Trophoblast cell (in vitro differentiated cells and primary cell): ENCODE measurements around the gene OR6Y1.

Experiments
- DNase-seq, 2 donors: peaks; one replicate each; pipeline ENCODE4 v3.0.0-alpha.2; 2016
- H2AFZ ChIP-seq: 2 replicates; pipeline ENCODE4 v1.6.1; 2013; ENCODE audit warnings: low read length, moderate library complexity, mild to moderate bottlenecking; ENCODE audit not compliant: insufficient read depth, poor library complexity
- H2AK5ac ChIP-seq: 2 replicates; pipeline ENCODE4 v1.6.1; 2013; ENCODE audit warnings: mild to moderate bottlenecking, low read length
- H2BK120ac ChIP-seq: 2 replicates; pipeline ENCODE4 v1.6.1; 2013; ENCODE audit warnings: low read length, mild to moderate bottlenecking, moderate library complexity; ENCODE audit not compliant: insufficient read depth, poor library complexity
- H2BK12ac ChIP-seq: 2 replicates; pipeline ENCODE4 v1.6.1; 2013; ENCODE audit warnings: mild to moderate bottlenecking, low read length, moderate library complexity
- H2BK5ac ChIP-seq: 2 replicates; pipeline ENCODE4 v1.6.1; 2013; ENCODE audit warnings: low read length, low read depth, moderate library complexity, mild to moderate bottlenecking; ENCODE audit not compliant: poor library complexity
- H3K14ac ChIP-seq: 2 replicates; pipeline ENCODE4 v1.6.1; 2013; ENCODE audit warnings: mild to moderate bottlenecking, low read length
- H3K18ac ChIP-seq: 2 replicates; pipeline ENCODE4 v1.6.1; 2013; ENCODE audit warnings: mild to moderate bottlenecking, low read length
- H3K23ac ChIP-seq: 2 replicates; pipeline ENCODE4 v1.6.1; 2013; ENCODE audit warnings: low read length
- H3K27ac ChIP-seq: 2 replicates; pipeline ENCODE4 v1.5.1; 2013; ENCODE audit warnings: low read depth, mild to moderate bottlenecking, inconsistent platforms, low read length, moderate library complexity
- H3K27me3 ChIP-seq: 2 replicates; pipeline ENCODE4 v1.6.1; 2013; ENCODE audit warnings: inconsistent platforms, mild to moderate bottlenecking, low read length, moderate library complexity; ENCODE audit not compliant: insufficient read depth
- H3K36me3 ChIP-seq, 2 experiments: 1 replicate in 1 of 2; 2 replicates in 1 of 2; pipeline ENCODE4 v1.6.1; 2013; ENCODE audit warnings: low read length in 2 of 2, mild to moderate bottlenecking in 2 of 2, moderate library complexity in 1 of 2; ENCODE audit not compliant: insufficient read depth in 2 of 2, control insufficient read depth in 1 of 2
- H3K4ac ChIP-seq: 2 replicates; pipeline ENCODE4 v1.6.1; 2013; ENCODE audit warnings: low read depth, mild to moderate bottlenecking, low read length, moderate library complexity
- H3K4me1 ChIP-seq, 2 experiments: 1 replicate in 1 of 2; 2 replicates in 1 of 2; pipeline ENCODE4 v1.6.1; 2013; ENCODE audit warnings: low read length in 2 of 2, mild to moderate bottlenecking in 2 of 2, moderate library complexity in 1 of 2; ENCODE audit not compliant: insufficient read depth in 2 of 2, control insufficient read depth in 1 of 2
- H3K4me2 ChIP-seq: 2 replicates; pipeline ENCODE4 v1.6.1; 2013; ENCODE audit warnings: inconsistent platforms, mild to moderate bottlenecking, low read length, moderate library complexity
- H3K4me3 ChIP-seq: 2 replicates; pipeline ENCODE4 v1.5.1; 2013; ENCODE audit warnings: mild to moderate bottlenecking, low read depth, low read length, inconsistent platforms
- H3K79me1 ChIP-seq: one replicate; pipeline ENCODE4 v1.6.1; 2013; ENCODE audit warnings: low read length
- H3K79me2 ChIP-seq: 2 replicates; pipeline ENCODE4 v1.6.1; 2013; ENCODE audit warnings: low read length, mild to moderate bottlenecking; ENCODE audit not compliant: control insufficient read depth, insufficient read depth, poor library complexity
- H3K9ac ChIP-seq: 2 replicates; pipeline ENCODE4 v1.6.1; 2013; ENCODE audit warnings: mild to moderate bottlenecking, low read length
- H3K9me3 ChIP-seq: 2 replicates; pipeline ENCODE4 v1.6.1; 2013; ENCODE audit warnings: low read depth, mild to moderate bottlenecking, control low read depth, inconsistent platforms, low read length; ENCODE audit not compliant: insufficient read depth
- H4K12ac ChIP-seq: 2 replicates; pipeline ENCODE4 v1.6.1; 2013; ENCODE audit warnings: low read depth, mild to moderate bottlenecking, low read length, moderate library complexity
- H4K8ac ChIP-seq: 2 replicates; pipeline ENCODE4 v1.6.1; 2013; ENCODE audit warnings: low read depth, mild to moderate bottlenecking, low read length, moderate library complexity
- H4K91ac ChIP-seq: one replicate; pipeline ENCODE4 v1.6.1; 2013; ENCODE audit warnings: low read depth, mild to moderate bottlenecking, low read length, moderate library complexity
- WGBS: extraction: QIAGEN DNeasy Blood & Tissue Kit; methylation state at CpG from one replicate; pipeline ENCODE4 v1.1.7; 2013; ENCODE audit warnings: missing lambda C conversion rate; ENCODE audit not compliant: insufficient read length, insufficient coverage; ENCODE audit errors: extremely low coverage; 5-methylcytosine and 5-hydroxymethylcytosine counted together

OR6Y1 gene

DNA sequence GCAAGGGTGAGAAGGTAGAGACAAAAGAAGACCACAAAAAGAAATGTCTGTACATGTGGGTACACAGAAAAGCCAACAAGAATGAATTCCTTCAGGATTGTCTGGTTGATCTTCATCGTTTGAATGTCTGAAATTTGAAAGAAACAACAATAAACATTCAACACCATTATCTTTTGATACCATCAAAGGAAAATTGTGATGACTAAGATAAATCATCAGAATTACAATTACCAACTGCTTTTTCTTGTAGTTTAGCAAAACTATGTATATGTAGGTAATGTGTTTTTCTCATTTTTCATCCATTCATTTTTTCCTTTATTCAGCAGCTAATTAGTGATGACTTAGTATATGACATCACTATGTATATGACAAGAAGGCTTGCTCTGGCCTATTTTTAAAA is 25.5 kb upstream of the OR6Y1 start, which contains the start of gene OR10X1:
OR10X1 (minus strand) TSS at position 167 of the 400 bp plus-strand sequence; CDS start at position 167, 0 bp downstream.
- Histone ChIP-seq H2BK5ac (no peak within 1 kb of the TSS), H3K18ac (no peak within 1 kb of the TSS), H3K9ac (no peak within 1 kb of the TSS), H3K4me2 (no peak within 1 kb of the TSS), H3K36me3 (no peaks in the 10 kb centered on the region), H2AK5ac (no peak within 1 kb of the TSS), H2BK12ac (no peak within 1 kb of the TSS), H3K4me3 (no peak within 1 kb of the TSS), H3K14ac (no peak within 1 kb of the TSS), H3K4ac (no peak within 1 kb of the TSS), H4K8ac (no peak within 1 kb of the TSS), H3K4me1 (no peaks in the 10 kb centered on the region), H2BK120ac (no peak within 1 kb of the TSS), H2AFZ (no peak within 1 kb of the TSS), H4K91ac (no peak within 1 kb of the TSS), H3K23ac (no peak within 1 kb of the TSS), H3K79me1 (no peaks in the 10 kb centered on the region), H3K27ac (no peak within 1 kb of the TSS), H3K79me2 (no peaks in the 10 kb centered on the region), H3K9me3 (no peaks in the 10 kb centered on the region), H3K27me3 (no peaks in the 10 kb centered on the region), H4K12ac (no peak within 1 kb of the TSS)
- WGBS: no CpG with 5 or more reads among the region's 1 CpG
- peak in 1 of 2 donors; percentile 15 for DNase-seq

DNA sequence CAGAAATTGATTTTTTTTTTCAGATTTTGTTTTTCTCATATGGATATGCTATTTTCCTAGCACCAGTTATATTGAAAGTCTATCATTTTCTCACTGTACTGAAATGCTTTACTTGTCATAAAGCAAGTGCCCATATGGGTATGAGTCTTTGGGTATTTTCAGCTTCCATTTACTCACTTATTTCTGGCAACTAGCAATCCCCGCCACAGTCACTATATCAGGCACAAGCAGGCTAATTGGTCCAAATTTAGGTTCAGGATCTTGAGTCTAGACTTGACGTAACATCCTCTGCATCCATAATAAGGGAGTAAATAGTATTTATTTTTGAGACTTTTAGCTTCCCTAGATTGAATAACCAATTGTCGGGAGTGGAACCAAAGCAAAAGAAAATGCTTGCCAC is 23.4 kb upstream of the OR6Y1 start:
- Histone ChIP-seq H3K36me3 (no peaks in the 10 kb centered on the region), H2BK120ac (no peak overlapping the region), H3K14ac (no peak overlapping the region), H2BK12ac (no peak overlapping the region), H2BK5ac (no peak overlapping the region), H3K4me1 (no peaks in the 10 kb centered on the region), H4K8ac (no peak overlapping the region), H3K4me3 (no peak overlapping the region), H3K9me3 (no peaks in the 10 kb centered on the region), H3K4me2 (no peak overlapping the region), H4K12ac (no peak overlapping the region), H3K27ac (no peak overlapping the region), H2AFZ (no peak overlapping the region), H2AK5ac (no peak overlapping the region), H3K18ac (no peak overlapping the region), H3K9ac (no peak overlapping the region), H4K91ac (no peak overlapping the region), H3K27me3 (no peaks in the 10 kb centered on the region), H3K23ac (no peak overlapping the region), H3K4ac (no peak overlapping the region), H3K79me1 (no peaks in the 10 kb centered on the region), H3K79me2 (no peaks in the 10 kb centered on the region)
- DNase-seq: no peak
- WGBS: no CpG with 5 or more reads among the region's 3 CpGs

DNA sequence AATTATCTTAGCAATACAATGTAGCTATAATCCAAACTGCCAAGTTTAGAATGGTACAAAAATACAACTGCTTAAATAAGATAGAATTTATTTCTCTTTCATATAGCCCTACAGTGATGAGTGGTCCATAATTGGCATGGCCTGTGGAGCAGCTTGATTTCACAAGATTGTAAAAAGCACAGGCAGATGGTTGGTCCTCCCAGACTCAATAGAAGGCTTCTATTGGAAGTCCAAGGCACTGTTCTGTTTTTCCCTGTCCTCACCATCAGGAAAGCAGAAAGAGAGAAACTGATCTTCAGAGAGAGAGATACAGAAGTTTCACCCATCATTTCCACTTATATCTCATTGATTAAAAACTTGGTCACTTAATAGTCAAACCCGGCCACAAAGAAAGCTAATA is 18.0 kb upstream of the OR6Y1 start:
- no peak overlapping the region for H2BK12ac ChIP-seq
- DNase-seq: no peak
- H3K18ac ChIP-seq: no peak overlapping the region
- H2AFZ ChIP-seq: no peak overlapping the region
- no peaks in the 10 kb centered on the region for H3K36me3 ChIP-seq
- H3K4me2 ChIP-seq: no peak overlapping the region
- H4K91ac ChIP-seq: no peak overlapping the region
- H2BK120ac ChIP-seq: no peak overlapping the region
- H3K4ac ChIP-seq: no peak overlapping the region
- no peak overlapping the region for H2AK5ac ChIP-seq
- H3K4me1 ChIP-seq: no peaks in the 10 kb centered on the region
- H3K27ac ChIP-seq: no peak overlapping the region
- no peaks in the 10 kb centered on the region for H3K27me3 ChIP-seq
- no peak overlapping the region for H3K14ac ChIP-seq
- WGBS: no CpG with 5 or more reads among the region's 1 CpG
- no peak overlapping the region for H4K12ac ChIP-seq
- H4K8ac ChIP-seq: no peak overlapping the region
- H3K4me3 ChIP-seq: no peak overlapping the region
- H3K79me1 ChIP-seq: no peaks in the 10 kb centered on the region
- H3K79me2 ChIP-seq: no peaks in the 10 kb centered on the region
- no peak overlapping the region for H3K23ac ChIP-seq
- H2BK5ac ChIP-seq: no peak overlapping the region
- no peaks in the 10 kb centered on the region for H3K9me3 ChIP-seq
- no peak overlapping the region for H3K9ac ChIP-seq

DNA sequence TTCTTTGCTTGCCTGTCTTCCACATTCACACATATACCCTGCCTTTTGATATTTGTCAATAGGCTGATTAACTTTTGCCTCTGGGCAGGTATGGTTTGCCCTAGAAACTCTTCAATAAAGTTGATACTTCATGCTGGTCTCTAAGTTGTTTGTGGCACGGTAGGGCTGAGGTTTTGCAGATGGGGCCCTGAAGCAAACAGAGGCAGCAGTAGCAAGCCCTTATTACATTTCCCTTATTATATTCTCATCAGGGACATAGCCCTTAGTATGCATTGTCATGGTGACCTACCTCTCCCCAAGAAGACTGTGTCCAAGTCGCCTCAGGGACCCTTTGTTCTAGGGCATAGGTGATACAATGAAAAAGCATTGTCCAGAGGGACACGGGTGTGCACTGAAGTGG is 16.3 kb upstream of the OR6Y1 start, which contains the start of gene OR6P1:
OR6P1 (minus strand) TSS at position 101 of the 400 bp plus-strand sequence. CDS start 6,976 bp downstream, outside the sequence.
- Histone ChIP-seq H3K4me2 (no peak within 1 kb of the TSS), H3K23ac (no peak within 1 kb of the TSS), H3K79me2 (no peaks in the 10 kb centered on the region), H2BK12ac (no peak within 1 kb of the TSS), H2BK120ac (no peak within 1 kb of the TSS), H3K4me3 (no peak within 1 kb of the TSS), H3K14ac (no peak within 1 kb of the TSS), H3K27me3 (no peaks in the 10 kb centered on the region), H2AFZ (no peak within 1 kb of the TSS), H3K79me1 (no peaks in the 10 kb centered on the region), H3K27ac (no peak within 1 kb of the TSS), H3K36me3 (no peaks in the 10 kb centered on the region), H3K4me1 (no peaks in the 10 kb centered on the region), H4K12ac (no peak within 1 kb of the TSS), H3K9me3 (no peaks in the 10 kb centered on the region), H4K8ac (no peak within 1 kb of the TSS), H3K18ac (no peak within 1 kb of the TSS), H4K91ac (no peak within 1 kb of the TSS), H2AK5ac (no peak within 1 kb of the TSS), H3K4ac (no peak within 1 kb of the TSS), H3K9ac (no peak within 1 kb of the TSS), H2BK5ac (no peak within 1 kb of the TSS)
- no CpG with 5 or more reads among the region's 3 CpGs for WGBS
- DNase-seq: no peak
